SK-N-SH treated with all-trans-retinoic acid at 6 μM for 48 hours (cell line): Measurements from ENCODE around the gene PLCD4.

ENCODE experiments used
- ATAC-seq: fragments of 200-7000 bp; cut with Tn5 transposase; 3 replicates; pipeline ENCODE4 v1.9.1; 2020; ENCODE audit warnings: mild to moderate bottlenecking, moderate library complexity
- ARNTL ChIP-seq: fragments of 450-650 bp; formaldehyde crosslinking; IDR thresholded peaks from 2 replicates; pipeline ENCODE4 v1.5.0; 2020; ENCODE audit warnings: low read depth, mild to moderate bottlenecking, moderate library complexity, borderline replicate concordance
- CSDC2 ChIP-seq: fragments of 250-450 bp; sonication (Bioruptor Pico); IDR thresholded peaks from 2 replicates; pipeline ENCODE4 v1.5.0; 2020; ENCODE audit warnings: mild to moderate bottlenecking, moderate library complexity
- ESRRG ChIP-seq: fragments of 250-450 bp; sonication (Bioruptor Pico); IDR thresholded peaks from 2 replicates; pipeline ENCODE4 v1.6.1; 2021; ENCODE audit warnings: mild to moderate bottlenecking
- GLIS3 ChIP-seq: fragments of 250-450 bp; sonication (Bioruptor Pico); IDR thresholded peaks from 2 replicates; pipeline ENCODE4 v1.5.0; 2020; ENCODE audit warnings: mild to moderate bottlenecking, moderate library complexity
- ISL1 ChIP-seq: fragments of 250-450 bp; sonication (Bioruptor Pico); IDR thresholded peaks from 2 replicates; pipeline ENCODE4 v2.1.2; 2022; ENCODE audit warnings: mild to moderate bottlenecking, moderate library complexity
- OSR1 ChIP-seq: fragments of 250-450 bp; sonication (Bioruptor Pico); IDR thresholded peaks from 2 replicates; pipeline ENCODE4 v1.8.0; 2022; ENCODE audit warnings: moderate library complexity, mild to moderate bottlenecking, inconsistent platforms
- PPARA ChIP-seq: fragments of 250-450 bp; sonication (Bioruptor Pico); IDR thresholded peaks from 2 replicates; pipeline ENCODE4 v1.5.0; 2020; ENCODE audit warnings: mild to moderate bottlenecking, borderline replicate concordance
- RARB ChIP-seq: fragments of 250-450 bp; sonication (Bioruptor Pico); IDR thresholded peaks from 2 replicates; pipeline ENCODE4 v1.8.0; 2021; ENCODE audit warnings: mild to moderate bottlenecking, moderate library complexity
- SNAI2 ChIP-seq: fragments of 250-450 bp; sonication (Bioruptor Pico); IDR thresholded peaks from 2 replicates; pipeline ENCODE4 v1.5.0; 2020; ENCODE audit warnings: mild to moderate bottlenecking, moderate library complexity
- TCF4 ChIP-seq: fragments of 250-450 bp; sonication (Bioruptor Pico); IDR thresholded peaks from 2 replicates; pipeline ENCODE4 v1.8.0; 2021; ENCODE audit warnings: mild to moderate bottlenecking, moderate library complexity, borderline replicate concordance
- TOX ChIP-seq: fragments of 250-450 bp; sonication (Bioruptor Pico); IDR thresholded peaks from 2 replicates; pipeline ENCODE4 v1.8.0; 2021; ENCODE audit warnings: mild to moderate bottlenecking, moderate library complexity, borderline replicate concordance
- ZC3H10 ChIP-seq: fragments of 250-450 bp; sonication (Bioruptor Pico); IDR thresholded peaks from 2 replicates; pipeline ENCODE4 v1.5.1; 2021; ENCODE audit warnings: mild to moderate bottlenecking, moderate library complexity
- ZFP3 ChIP-seq: fragments of 250-450 bp; sonication (Bioruptor Pico); IDR thresholded peaks from 2 replicates; pipeline ENCODE4 v1.5.0; 2020; ENCODE audit warnings: mild to moderate bottlenecking, moderate library complexity
- ZFP30 ChIP-seq: fragments of 450-650 bp; formaldehyde crosslinking; IDR thresholded peaks from 2 replicates; pipeline ENCODE4 v1.5.0; 2022; ENCODE audit warnings: mild to moderate bottlenecking, moderate library complexity
- ZNF565 ChIP-seq: fragments of 450-650 bp; formaldehyde crosslinking; conservative IDR thresholded peaks from 2 replicates; pipeline ENCODE4 v1.5.0; 2020; ENCODE audit warnings: low read depth, mild to moderate bottlenecking, moderate library complexity
- ZNF70 ChIP-seq: fragments of 450-650 bp; formaldehyde crosslinking; IDR thresholded peaks from 2 replicates; pipeline ENCODE4 v1.5.0; 2020; ENCODE audit warnings: mild to moderate bottlenecking, moderate library complexity
- ZNF8 ChIP-seq: fragments of 450-650 bp; formaldehyde crosslinking; IDR thresholded peaks from 2 replicates; pipeline ENCODE4 v1.5.0; 2020; ENCODE audit warnings: mild to moderate bottlenecking, moderate library complexity
- TF ChIP-seq, protein P1 (sequence below): fragments of 250-450 bp; sonication (Bioruptor Pico); IDR thresholded peaks from 2 replicates; pipeline ENCODE4 v1.5.1; 2020; ENCODE audit warnings: low read depth, mild to moderate bottlenecking, moderate library complexity
- TF ChIP-seq, protein P2 (sequence below): fragments of 250-450 bp; sonication (Bioruptor Pico); IDR thresholded peaks from 2 replicates; pipeline ENCODE4 v1.5.1; 2021; ENCODE audit warnings: mild to moderate bottlenecking, moderate library complexity
- TF ChIP-seq, protein P3 (sequence below): fragments of 250-450 bp; sonication (Bioruptor Pico); IDR thresholded peaks from 2 replicates; pipeline ENCODE4 v1.8.0; 2020; ENCODE audit warnings: mild to moderate bottlenecking, moderate library complexity, borderline replicate concordance
- TF ChIP-seq, protein P4 (sequence below): fragments of 250-450 bp; sonication (Bioruptor Pico); IDR thresholded peaks from 2 replicates; pipeline ENCODE4 v1.5.0; 2020; ENCODE audit warnings: mild to moderate bottlenecking, moderate library complexity

Gene PLCD4

DNA sequence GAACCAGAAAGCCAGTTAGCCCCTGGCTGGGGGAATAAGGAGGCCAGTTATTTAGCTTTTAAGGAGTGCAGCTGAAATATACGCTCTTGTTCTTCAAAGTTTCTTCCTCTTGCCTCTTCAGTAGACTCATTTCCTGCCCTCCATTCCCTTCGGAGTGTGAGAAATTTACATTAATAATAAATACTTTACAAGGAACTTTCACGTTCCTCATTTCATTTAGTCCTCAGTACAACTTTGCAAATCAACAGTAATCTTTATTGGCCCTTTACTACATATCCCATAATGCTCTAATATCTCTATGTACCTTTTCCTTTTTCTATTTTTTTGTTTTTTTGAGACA lies 15.6 kb downstream of the PLCD4 start:
- no peak for TF ChIP-seq ZNF565 (CRISPR knock-in tag)
- no peak for TF ChIP-seq ARNTL (CRISPR knock-in tag)

DNA sequence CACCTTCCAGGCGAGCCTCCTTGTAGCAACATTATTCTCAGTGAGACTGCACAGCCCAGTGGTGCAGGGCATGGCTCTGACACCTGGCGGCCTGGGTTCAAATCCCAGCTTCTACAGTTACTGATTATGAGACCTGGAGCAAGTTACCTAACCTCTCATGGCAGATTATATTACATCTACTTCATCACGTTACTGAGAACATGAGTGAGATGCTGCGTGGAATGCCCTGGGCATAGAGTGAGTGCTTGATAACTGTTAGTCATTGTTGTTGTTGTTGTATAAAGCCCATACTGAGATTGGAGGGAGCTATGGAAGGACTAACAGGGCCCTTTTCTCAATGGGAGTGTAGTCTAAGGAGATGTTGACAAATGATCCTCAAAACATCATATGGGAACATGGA lies 18.7 kb downstream of the PLCD4 start:
- TF ChIP-seq ZC3H10 (CRISPR knock-in tag) (no peak), ISL1 (CRISPR knock-in tag) (no peak)
- no peak for ATAC-seq

More for the DNA sequence above, 15.6 kb downstream of the PLCD4 start:
- ATAC-seq = no peak

DNA sequence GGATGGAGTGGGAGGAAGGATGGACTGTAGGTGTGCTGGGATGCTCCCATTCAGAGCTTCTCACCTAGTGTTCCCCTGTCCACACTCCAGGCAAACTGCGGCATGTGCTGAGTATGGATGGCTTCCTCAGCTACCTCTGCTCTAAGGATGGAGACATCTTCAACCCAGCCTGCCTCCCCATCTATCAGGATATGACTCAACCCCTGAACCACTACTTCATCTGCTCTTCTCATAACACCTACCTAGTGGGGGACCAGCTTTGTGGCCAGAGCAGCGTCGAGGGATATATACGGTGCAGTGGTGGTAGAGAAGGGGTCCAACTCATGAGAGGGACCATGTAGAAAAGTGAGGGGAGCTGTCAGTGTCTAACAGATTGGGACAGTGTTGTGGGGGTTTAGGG lies 20.2 kb downstream of the PLCD4 start:
- TF ChIP-seq CSDC2 (CRISPR knock-in tag) (no peak), GLIS3 (CRISPR knock-in tag) (no peak), ZFP30 (CRISPR knock-in tag) (no peak), ZNF8 (CRISPR knock-in tag) (no peak), OSR1 (no peak), TCF4 (no peak), ZNF70 (CRISPR knock-in tag) (no peak)
- TF ChIP-seq, protein P1, sequence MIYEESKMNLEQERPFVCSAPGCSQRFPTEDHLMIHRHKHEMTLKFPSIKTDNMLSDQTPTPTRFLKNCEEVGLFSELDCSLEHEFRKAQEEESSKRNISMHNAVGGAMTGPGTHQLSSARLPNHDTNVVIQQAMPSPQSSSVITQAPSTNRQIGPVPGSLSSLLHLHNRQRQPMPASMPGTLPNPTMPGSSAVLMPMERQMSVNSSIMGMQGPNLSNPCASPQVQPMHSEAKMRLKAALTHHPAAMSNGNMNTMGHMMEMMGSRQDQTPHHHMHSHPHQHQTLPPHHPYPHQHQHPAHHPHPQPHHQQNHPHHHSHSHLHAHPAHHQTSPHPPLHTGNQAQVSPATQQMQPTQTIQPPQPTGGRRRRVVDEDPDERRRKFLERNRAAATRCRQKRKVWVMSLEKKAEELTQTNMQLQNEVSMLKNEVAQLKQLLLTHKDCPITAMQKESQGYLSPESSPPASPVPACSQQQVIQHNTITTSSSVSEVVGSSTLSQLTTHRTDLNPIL (CRISPR knock-in tag) = no peak
- no peak for ATAC-seq

DNA sequence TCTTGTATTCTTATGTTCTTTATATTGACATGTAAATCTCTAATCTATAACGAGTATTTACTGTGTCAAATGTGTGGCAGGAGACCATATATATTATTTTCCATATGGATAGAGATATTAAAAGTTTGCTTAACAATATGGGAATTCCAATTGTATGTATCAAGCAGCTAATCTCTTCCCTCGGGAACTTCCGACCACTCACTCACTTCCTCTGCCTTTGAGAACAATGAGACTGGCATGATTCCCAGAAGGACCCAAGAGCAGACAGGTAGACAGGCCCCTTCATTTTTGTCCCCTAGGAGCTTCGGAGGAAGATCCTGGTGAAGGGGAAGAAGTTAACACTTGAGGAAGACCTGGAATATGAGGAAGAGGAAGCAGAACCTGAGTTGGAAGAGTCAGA lies 24.1 kb downstream of the PLCD4 start:
- no peak for TF ChIP-seq GLIS3 (CRISPR knock-in tag)
- TF ChIP-seq RARB (CRISPR knock-in tag) = no peak
- no peak for TF ChIP-seq TOX (CRISPR knock-in tag)
- no peak for TF ChIP-seq CSDC2 (CRISPR knock-in tag)
- TF ChIP-seq ZFP30 (CRISPR knock-in tag) = no peak
- TF ChIP-seq SNAI2 (CRISPR knock-in tag) = no peak
- TF ChIP-seq, protein P2, sequence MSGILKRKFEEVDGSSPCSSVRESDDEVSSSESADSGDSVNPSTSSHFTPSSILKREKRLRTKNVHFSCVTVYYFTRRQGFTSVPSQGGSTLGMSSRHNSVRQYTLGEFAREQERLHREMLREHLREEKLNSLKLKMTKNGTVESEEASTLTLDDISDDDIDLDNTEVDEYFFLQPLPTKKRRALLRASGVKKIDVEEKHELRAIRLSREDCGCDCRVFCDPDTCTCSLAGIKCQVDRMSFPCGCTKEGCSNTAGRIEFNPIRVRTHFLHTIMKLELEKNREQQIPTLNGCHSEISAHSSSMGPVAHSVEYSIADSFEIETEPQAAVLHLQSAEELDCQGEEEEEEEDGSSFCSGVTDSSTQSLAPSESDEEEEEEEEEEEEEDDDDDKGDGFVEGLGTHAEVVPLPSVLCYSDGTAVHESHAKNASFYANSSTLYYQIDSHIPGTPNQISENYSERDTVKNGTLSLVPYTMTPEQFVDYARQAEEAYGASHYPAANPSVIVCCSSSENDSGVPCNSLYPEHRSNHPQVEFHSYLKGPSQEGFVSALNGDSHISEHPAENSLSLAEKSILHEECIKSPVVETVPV (CRISPR knock-in tag) = no peak
- TF ChIP-seq, protein P3, sequence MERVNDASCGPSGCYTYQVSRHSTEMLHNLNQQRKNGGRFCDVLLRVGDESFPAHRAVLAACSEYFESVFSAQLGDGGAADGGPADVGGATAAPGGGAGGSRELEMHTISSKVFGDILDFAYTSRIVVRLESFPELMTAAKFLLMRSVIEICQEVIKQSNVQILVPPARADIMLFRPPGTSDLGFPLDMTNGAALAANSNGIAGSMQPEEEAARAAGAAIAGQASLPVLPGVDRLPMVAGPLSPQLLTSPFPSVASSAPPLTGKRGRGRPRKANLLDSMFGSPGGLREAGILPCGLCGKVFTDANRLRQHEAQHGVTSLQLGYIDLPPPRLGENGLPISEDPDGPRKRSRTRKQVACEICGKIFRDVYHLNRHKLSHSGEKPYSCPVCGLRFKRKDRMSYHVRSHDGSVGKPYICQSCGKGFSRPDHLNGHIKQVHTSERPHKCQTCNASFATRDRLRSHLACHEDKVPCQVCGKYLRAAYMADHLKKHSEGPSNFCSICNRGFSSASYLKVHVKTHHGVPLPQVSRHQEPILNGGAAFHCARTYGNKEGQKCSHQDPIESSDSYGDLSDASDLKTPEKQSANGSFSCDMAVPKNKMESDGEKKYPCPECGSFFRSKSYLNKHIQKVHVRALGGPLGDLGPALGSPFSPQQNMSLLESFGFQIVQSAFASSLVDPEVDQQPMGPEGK = no peak
- TF ChIP-seq ARNTL (CRISPR knock-in tag) = no peak
- no peak for TF ChIP-seq OSR1
- TF ChIP-seq, protein P4, sequence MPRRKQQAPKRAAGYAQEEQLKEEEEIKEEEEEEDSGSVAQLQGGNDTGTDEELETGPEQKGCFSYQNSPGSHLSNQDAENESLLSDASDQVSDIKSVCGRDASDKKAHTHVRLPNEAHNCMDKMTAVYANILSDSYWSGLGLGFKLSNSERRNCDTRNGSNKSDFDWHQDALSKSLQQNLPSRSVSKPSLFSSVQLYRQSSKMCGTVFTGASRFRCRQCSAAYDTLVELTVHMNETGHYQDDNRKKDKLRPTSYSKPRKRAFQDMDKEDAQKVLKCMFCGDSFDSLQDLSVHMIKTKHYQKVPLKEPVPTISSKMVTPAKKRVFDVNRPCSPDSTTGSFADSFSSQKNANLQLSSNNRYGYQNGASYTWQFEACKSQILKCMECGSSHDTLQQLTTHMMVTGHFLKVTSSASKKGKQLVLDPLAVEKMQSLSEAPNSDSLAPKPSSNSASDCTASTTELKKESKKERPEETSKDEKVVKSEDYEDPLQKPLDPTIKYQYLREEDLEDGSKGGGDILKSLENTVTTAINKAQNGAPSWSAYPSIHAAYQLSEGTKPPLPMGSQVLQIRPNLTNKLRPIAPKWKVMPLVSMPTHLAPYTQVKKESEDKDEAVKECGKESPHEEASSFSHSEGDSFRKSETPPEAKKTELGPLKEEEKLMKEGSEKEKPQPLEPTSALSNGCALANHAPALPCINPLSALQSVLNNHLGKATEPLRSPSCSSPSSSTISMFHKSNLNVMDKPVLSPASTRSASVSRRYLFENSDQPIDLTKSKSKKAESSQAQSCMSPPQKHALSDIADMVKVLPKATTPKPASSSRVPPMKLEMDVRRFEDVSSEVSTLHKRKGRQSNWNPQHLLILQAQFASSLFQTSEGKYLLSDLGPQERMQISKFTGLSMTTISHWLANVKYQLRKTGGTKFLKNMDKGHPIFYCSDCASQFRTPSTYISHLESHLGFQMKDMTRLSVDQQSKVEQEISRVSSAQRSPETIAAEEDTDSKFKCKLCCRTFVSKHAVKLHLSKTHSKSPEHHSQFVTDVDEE (CRISPR knock-in tag) = no peak
- no peak for TF ChIP-seq ESRRG (CRISPR knock-in tag)
- TF ChIP-seq ZNF565 (CRISPR knock-in tag) = no peak
- no peak for TF ChIP-seq TCF4
- no peak for TF ChIP-seq ZNF8 (CRISPR knock-in tag)
- no peak for TF ChIP-seq PPARA (CRISPR knock-in tag)
- no peak for TF ChIP-seq ZNF70 (CRISPR knock-in tag)
- TF ChIP-seq ZFP3 (CRISPR knock-in tag) = no peak
- ATAC-seq = no peak

DNA sequence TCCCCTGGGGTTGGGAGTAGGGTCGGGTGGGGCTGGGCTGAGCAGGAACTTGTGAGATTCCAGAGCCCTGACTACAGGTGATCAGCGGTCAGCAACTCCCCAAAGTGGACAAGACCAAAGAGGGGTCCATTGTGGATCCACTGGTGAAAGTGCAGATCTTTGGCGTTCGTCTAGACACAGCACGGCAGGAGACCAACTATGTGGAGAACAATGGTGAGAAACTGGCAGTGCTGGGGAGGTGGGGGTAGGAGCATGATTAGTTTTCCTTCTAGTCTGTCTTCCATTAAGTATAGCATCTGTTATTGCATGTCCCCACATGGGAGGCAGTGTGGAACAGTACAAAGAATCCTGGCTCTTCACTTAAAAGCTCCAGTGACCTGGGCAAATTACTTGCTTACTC lies 28.0 kb downstream of the PLCD4 start:
- TF ChIP-seq, protein P1 (CRISPR knock-in tag) = no peak
- TF ChIP-seq ZFP30 (CRISPR knock-in tag) = no peak
- no peak for TF ChIP-seq OSR1
- TF ChIP-seq, protein P3 = no peak
- no peak for TF ChIP-seq ZC3H10 (CRISPR knock-in tag)
- TF ChIP-seq TCF4 = no peak

More for the DNA sequence above, 28.0 kb downstream of the PLCD4 start:
- no peak for ATAC-seq
